Bronchial epithelial cell (primary cell): ENCODE results near the gene ELP4. TPM values are rescaled to one million over a fixed set of nuclear protein-coding genes. Genes with fewer than 3 reads are reported as not detected.
"Not testable (repeated sequence)": the region's sequence is repeated elsewhere in the genome, so short reads cannot be mapped to it uniquely, and the experiment has no call there.

Experiments
- DNase-seq: peaks from one replicate; pipeline ENCODE4 v3.0.0-alpha.2; 2010; ENCODE audit warnings: low read depth
- FAIRE-seq: peaks from 2 replicates; lab custom pipeline; 2011; peaks lifted over from hg19 to GRCh38; lab: Jason Lieb, UNC
- H3K27me3 ChIP-seq: 2 replicates; pipeline ENCODE4 v1.5.1; 2011; ENCODE audit warnings: low read length; ENCODE audit not compliant: control insufficient read depth, insufficient read depth
- H3K36me3 ChIP-seq: 2 replicates; pipeline ENCODE4 v1.5.1; 2011; ENCODE audit warnings: low read length; ENCODE audit not compliant: control insufficient read depth, insufficient read depth
- H3K4me3 ChIP-seq: 2 replicates; pipeline ENCODE4 v1.5.1; 2011; ENCODE audit warnings: mild to moderate bottlenecking, low read depth, low read length, control low read depth
- CTCF ChIP-seq: IDR thresholded peaks from 2 replicates; pipeline ENCODE4 v1.5.1; 2011; ENCODE audit warnings: mild to moderate bottlenecking, moderate library complexity, low read length, control low read depth, inconsistent platforms; ENCODE audit not compliant: insufficient read depth, severe bottlenecking
- total RNA-seq: library from RNA; depleted of rRNA; stranded (reverse); fragments of >200 nt; gene quantifications from 2 replicates; pipeline ENCODE4 v1.2.1, GENCODE V29; 2014

Gene ELP4
- total RNA-seq, 1 donor from 2014 or later = 11.1 TPM

GRCh38 chr11:31664954-31665353 lies 155.4 kb downstream of the ELP4 start:
- FAIRE-seq = peak; percentile 7
- no peaks in the 10 kb centered on the region for H3K36me3 ChIP-seq
- DNase-seq = no peak

GRCh38 chr11:31671681-31672080 lies 162.1 kb downstream of the ELP4 start:
- DNase-seq (no peak), FAIRE-seq (no peak)
- Histone ChIP-seq H3K27me3 (no peaks in the 10 kb centered on the region), H3K36me3 (no peaks in the 10 kb centered on the region), H3K4me3 (no peak overlapping the region)
- TF ChIP-seq CTCF = no peak

More at GRCh38 chr11:31664954-31665353, 155.4 kb downstream of the ELP4 start:
- no peak for TF ChIP-seq CTCF
- H3K27me3 ChIP-seq = no peaks in the 10 kb centered on the region
- no peak overlapping the region for H3K4me3 ChIP-seq

DNA sequence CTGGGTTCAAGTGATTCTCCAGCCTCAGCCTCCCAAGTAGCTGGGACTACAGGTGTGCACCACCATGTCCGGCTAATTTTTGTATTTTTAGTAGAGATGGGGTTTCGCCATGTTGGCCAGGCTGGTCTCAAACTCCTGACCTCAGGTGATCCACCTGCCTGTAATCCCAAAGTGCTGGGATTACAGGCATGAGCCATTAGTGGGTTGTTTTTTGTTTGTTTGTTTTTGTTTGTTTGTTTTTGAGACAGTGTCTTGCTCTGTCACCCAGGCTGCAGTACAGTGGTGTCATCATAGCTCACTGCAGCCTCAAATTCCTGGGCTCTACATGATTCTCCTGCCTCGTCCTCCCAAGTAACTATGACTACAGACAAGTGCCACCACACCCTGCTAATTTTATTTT lies 163.5 kb downstream of the ELP4 start:
- not testable (repeated sequence) for H3K36me3 ChIP-seq, H3K4me3 ChIP-seq, FAIRE-seq, H3K27me3 ChIP-seq, DNase-seq

DNA sequence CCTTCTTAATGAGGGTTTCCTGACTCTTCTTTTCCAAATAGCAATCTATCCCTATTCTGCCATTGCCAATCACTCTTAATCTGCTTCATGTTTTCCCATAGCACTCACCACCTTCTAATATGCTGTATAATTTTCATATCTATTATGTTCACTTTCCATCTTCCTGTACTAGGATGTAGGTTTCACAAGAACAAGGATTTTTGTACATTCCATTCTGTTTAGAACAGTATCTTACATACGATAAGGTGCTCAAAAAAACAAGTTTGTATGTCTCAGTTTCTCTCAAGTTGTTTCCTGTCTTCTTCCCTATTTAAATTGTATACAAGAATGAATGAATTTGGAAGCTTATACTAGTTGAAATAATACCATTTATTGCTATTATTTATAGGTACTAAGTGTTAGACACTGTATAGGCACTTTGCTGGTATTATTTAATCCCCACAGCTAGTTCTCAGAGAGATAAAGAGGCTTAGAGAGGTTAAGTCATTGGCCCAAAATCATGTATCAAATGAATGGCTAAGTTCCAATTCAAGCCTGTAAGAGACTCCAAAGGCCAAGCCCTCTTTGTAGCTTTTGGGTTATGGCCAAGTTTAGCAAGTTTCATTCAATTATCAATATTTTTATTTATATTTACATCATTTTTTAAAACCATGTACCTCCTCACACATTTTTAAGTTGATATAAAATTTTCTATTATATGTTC lies 166.9 kb downstream of the ELP4 start:
- FAIRE-seq = no peak
- no peak for DNase-seq
- Histone ChIP-seq H3K27me3 (no peaks in the 10 kb centered on the region), H3K36me3 (no peaks in the 10 kb centered on the region), H3K4me3 (no peak overlapping the region)
- no peak for TF ChIP-seq CTCF

DNA sequence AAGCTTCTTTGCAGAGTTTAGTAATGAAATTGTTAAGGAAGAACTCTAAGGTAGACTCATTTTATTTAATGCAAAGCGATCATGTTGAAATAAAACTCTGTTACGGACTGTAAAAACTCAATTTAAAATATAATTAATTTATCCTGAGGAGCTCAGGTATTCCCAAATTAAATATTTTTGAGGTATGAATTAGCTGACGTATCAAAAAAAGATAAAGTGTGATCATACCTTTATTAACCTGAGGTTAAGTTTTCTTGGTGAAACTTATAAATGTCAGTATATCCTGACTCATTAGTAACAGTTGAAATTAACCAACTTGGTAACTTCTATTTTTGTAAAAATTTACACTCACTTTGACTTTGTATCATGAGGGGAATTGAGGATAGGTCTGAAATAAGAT lies 171.2 kb downstream of the ELP4 start:
- FAIRE-seq = no peak
- no peak for TF ChIP-seq CTCF
- Histone ChIP-seq H3K27me3 (no peaks in the 10 kb centered on the region), H3K36me3 (no peaks in the 10 kb centered on the region), H3K4me3 (no peak overlapping the region)
- DNase-seq = no peak

DNA sequence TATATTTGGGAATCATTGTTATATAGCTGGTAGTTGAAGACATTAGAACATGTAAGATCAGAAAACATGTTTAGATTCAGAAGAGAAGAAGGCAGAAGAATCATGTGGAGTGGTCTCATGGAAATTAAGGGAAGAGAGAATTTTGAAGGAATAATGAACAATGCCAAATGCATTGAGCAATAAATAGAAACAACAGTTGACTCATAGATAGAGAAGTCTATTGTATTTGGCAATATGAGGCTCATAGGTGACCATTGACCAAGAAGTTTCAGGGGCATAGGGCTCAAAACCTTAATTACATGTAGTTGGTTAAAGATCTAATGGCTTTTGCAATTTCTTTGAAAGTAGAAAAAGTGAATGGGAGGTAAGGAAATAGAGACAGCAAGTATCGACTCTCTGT lies 177.7 kb downstream of the ELP4 start:
- FAIRE-seq (no peak), DNase-seq (peak; percentile 29)
- Histone ChIP-seq H3K36me3 (no peaks in the 10 kb centered on the region), H3K4me3 (no peak overlapping the region), H3K27me3 (peaks cover 2% of the 10 kb centered on the region)
- TF ChIP-seq CTCF = no peak
